Glutamatergic neuron (in vitro differentiated cells): ENCODE measurements around the gene CFAP61. TPM values are rescaled to one million over a fixed set of nuclear protein-coding genes. Genes with fewer than 3 reads are reported as not detected.
A peak's percentile ranks its signal among the peaks of the same experiment; 100 is the strongest.

Experiments
- DNase-seq: peaks from one replicate; pipeline ENCODE4 v3.0.0; 2022
- H3K27ac Mint-ChIP-seq: one replicate; pipeline ENCODE4 v1.8.0; 2020; ENCODE audit warnings: mild to moderate bottlenecking, mixed read lengths, inconsistent platforms; ENCODE audit not compliant: unreplicated experiment
- H3K27me3 Mint-ChIP-seq: one replicate; pipeline ENCODE4 v1.8.0; 2020; ENCODE audit warnings: mild to moderate bottlenecking, moderate library complexity, mixed read lengths, inconsistent platforms; ENCODE audit not compliant: unreplicated experiment
- H3K36me3 Mint-ChIP-seq: one replicate; pipeline ENCODE4 v1.8.0; 2020; ENCODE audit warnings: mild to moderate bottlenecking, mixed read lengths, inconsistent platforms; ENCODE audit not compliant: unreplicated experiment
- H3K4me1 Mint-ChIP-seq: one replicate; pipeline ENCODE4 v1.8.0; 2020; ENCODE audit warnings: mild to moderate bottlenecking, low read depth, mixed read lengths, inconsistent platforms; ENCODE audit not compliant: unreplicated experiment
- H3K4me3 Mint-ChIP-seq: one replicate; pipeline ENCODE4 v1.8.0; 2020; ENCODE audit warnings: mild to moderate bottlenecking, mixed read lengths, inconsistent platforms; ENCODE audit not compliant: unreplicated experiment
- H3K9me3 Mint-ChIP-seq: one replicate; pipeline ENCODE4 v1.8.0; 2020; ENCODE audit warnings: mild to moderate bottlenecking, moderate library complexity, mixed read lengths, inconsistent platforms; ENCODE audit not compliant: unreplicated experiment
- CTCF ChIP-seq: fragments of 200-600 bp; sonication (generic); IDR thresholded peaks from one replicate; pipeline ENCODE4 v1.5.0; 2021; ENCODE audit not compliant: partially characterized antibody, unreplicated experiment
- total RNA-seq: library from RNA; stranded (reverse); fragmentation: NEBNext Ultra II Directional; extraction: Animal tissue kit (Norgen Biotek cat#: 25700); gene quantifications from one replicate; pipeline ENCODE4 v1.2.1, GENCODE V29; 2021; ENCODE audit not compliant: unreplicated experiment

Gene CFAP61
- total RNA-seq, 1 donor from 2014 or later: 5.0 TPM

- Mint-ChIP-seq H3K27ac (no peak overlapping the region), H3K4me1 (peaks cover 58% of the 10 kb centered on the region), H3K9me3 (peaks cover 31% of the 10 kb centered on the region), H3K4me3 (no peak overlapping the region), H3K27me3 (peaks cover 13% of the 10 kb centered on the region), H3K36me3 (no peaks in the 10 kb centered on the region)
- DNase-seq: no peak
- TF ChIP-seq CTCF: no peak
Measured at GRCh38 chr20:20078041-20078440, 25.7 kb downstream of the CFAP61 start.

- peaks cover 26% of the 10 kb centered on the region for H3K9me3 Mint-ChIP-seq
- no peak for DNase-seq
- no peak overlapping the region for H3K4me3 Mint-ChIP-seq
- H3K27me3 Mint-ChIP-seq: peaks cover 10% of the 10 kb centered on the region
- H3K36me3 Mint-ChIP-seq: no peaks in the 10 kb centered on the region
- H3K27ac Mint-ChIP-seq: no peak overlapping the region
- peaks cover 52% of the 10 kb centered on the region for H3K4me1 Mint-ChIP-seq
- no peak for TF ChIP-seq CTCF
Measured at GRCh38 chr20:20079102-20079784, 26.9 kb downstream of the CFAP61 start.

GRCh38 chr20:20083807-20084206 is 31.5 kb downstream of the CFAP61 start:
- Mint-ChIP-seq H3K27me3 (peaks cover 3% of the 10 kb centered on the region), H3K4me3 (peak overlapping the region; percentile 69), H3K9me3 (peaks cover 5% of the 10 kb centered on the region), H3K27ac (peak overlapping the region; percentile 99), H3K36me3 (no peaks in the 10 kb centered on the region), H3K4me1 (peaks cover 40% of the 10 kb centered on the region)
- TF ChIP-seq CTCF: peak; percentile 72
- DNase-seq: no peak

DNA sequence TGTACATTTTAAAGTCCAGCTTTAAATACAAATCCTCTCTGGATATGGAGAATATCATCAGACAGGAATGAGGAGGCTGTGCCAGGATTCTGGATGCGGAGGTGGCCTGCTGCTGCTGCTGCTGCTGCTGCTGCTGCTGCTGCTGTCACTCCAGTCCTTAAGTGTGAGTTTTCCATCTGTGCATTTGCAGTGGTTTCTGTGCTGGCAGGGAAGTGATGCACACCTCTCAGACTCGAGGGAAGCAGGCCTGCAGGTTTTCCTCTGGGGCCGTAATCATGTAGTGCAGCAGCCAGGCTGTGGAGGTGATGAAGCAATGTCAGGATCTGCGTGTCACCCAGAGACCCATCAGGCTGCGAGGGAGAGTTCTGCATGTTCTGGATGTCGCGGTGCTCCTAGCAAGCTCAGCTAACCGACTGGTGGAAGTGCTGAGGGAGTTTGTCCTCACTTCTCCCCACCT is 32.0 kb downstream of the CFAP61 start:
- peaks cover 5% of the 10 kb centered on the region for H3K9me3 Mint-ChIP-seq
- H3K36me3 Mint-ChIP-seq: no peaks in the 10 kb centered on the region
- peaks cover 37% of the 10 kb centered on the region for H3K4me1 Mint-ChIP-seq
- H3K27ac Mint-ChIP-seq: peak overlapping the region; percentile 99
- H3K27me3 Mint-ChIP-seq: peaks cover 3% of the 10 kb centered on the region
- TF ChIP-seq CTCF: no peak
- peak; percentile 24 for DNase-seq
- peak overlapping the region; percentile 69 for H3K4me3 Mint-ChIP-seq

- Mint-ChIP-seq H3K4me3 (peak overlapping the region; percentile 69), H3K36me3 (no peaks in the 10 kb centered on the region), H3K27me3 (peaks cover 3% of the 10 kb centered on the region), H3K27ac (peak overlapping the region; percentile 99), H3K9me3 (peaks cover 5% of the 10 kb centered on the region), H3K4me1 (peaks cover 35% of the 10 kb centered on the region)
- no peak for TF ChIP-seq CTCF
- DNase-seq: no peak
Measured at GRCh38 chr20:20085071-20085470, 32.7 kb downstream of the CFAP61 start.
